ENCODE data around the gene KIF3A.

KIF3A gene

GRCh38 chr5:132770476-132771159 is 33.3 kb upstream of the KIF3A start:
- DNase-seq = no peak

- no peak for DNase-seq
Observed at GRCh38 chr5:132768485-132768868, 31.1 kb upstream of the KIF3A start.

GRCh38 chr5:132767150-132767549 is 29.8 kb upstream of the KIF3A start:
- no peak for DNase-seq

GRCh38 chr5:132766806-132767055 is 29.4 kb upstream of the KIF3A start:
- no peak for DNase-seq

- no peak for DNase-seq
Observed at GRCh38 chr5:132766020-132766805, 28.9 kb upstream of the KIF3A start.

GRCh38 chr5:132765311-132766019 is 28.1 kb upstream of the KIF3A start:
- DNase-seq = no peak

- DNase-seq = no peak
Observed at GRCh38 chr5:132764671-132765238, 27.4 kb upstream of the KIF3A start.

- no peak for DNase-seq
Observed at GRCh38 chr5:132764051-132764450, 26.7 kb upstream of the KIF3A start.

- no peak for DNase-seq
Observed at GRCh38 chr5:132763181-132764036, 26.1 kb upstream of the KIF3A start.

- no peak for DNase-seq
Observed at GRCh38 chr5:132762246-132763000, 25.1 kb upstream of the KIF3A start.

- no peak for DNase-seq
Observed at GRCh38 chr5:132761321-132762240, 24.2 kb upstream of the KIF3A start.

GRCh38 chr5:132760601-132761317 is 23.4 kb upstream of the KIF3A start:
- DNase-seq = no peak

- no peak for DNase-seq
Observed at GRCh38 chr5:132760049-132760420, 22.7 kb upstream of the KIF3A start.

- no peak for DNase-seq
Observed at GRCh38 chr5:132759114-132760048, 22.0 kb upstream of the KIF3A start.

GRCh38 chr5:132758451-132758850 is 21.1 kb upstream of the KIF3A start:
- no peak for DNase-seq

GRCh38 chr5:132756542-132756941 is 19.2 kb upstream of the KIF3A start:
- no peak for DNase-seq

GRCh38 chr5:132754947-132755346 is 17.6 kb upstream of the KIF3A start:
- no peak for DNase-seq

- DNase-seq = no peak
Observed at GRCh38 chr5:132754111-132754510, 16.8 kb upstream of the KIF3A start.
